ENCODE measurements around the gene ARFGAP3. TPM values are rescaled to one million over a fixed set of nuclear protein-coding genes. Genes with fewer than 3 reads are reported as not detected.

The ARFGAP3 gene, protein sequence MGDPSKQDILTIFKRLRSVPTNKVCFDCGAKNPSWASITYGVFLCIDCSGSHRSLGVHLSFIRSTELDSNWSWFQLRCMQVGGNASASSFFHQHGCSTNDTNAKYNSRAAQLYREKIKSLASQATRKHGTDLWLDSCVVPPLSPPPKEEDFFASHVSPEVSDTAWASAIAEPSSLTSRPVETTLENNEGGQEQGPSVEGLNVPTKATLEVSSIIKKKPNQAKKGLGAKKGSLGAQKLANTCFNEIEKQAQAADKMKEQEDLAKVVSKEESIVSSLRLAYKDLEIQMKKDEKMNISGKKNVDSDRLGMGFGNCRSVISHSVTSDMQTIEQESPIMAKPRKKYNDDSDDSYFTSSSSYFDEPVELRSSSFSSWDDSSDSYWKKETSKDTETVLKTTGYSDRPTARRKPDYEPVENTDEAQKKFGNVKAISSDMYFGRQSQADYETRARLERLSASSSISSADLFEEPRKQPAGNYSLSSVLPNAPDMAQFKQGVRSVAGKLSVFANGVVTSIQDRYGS
- total RNA-seq (2014; rRNA removed; shearing (Covaris generic)): 27.7 and 33.0 TPM in 2 replicates

DNA sequence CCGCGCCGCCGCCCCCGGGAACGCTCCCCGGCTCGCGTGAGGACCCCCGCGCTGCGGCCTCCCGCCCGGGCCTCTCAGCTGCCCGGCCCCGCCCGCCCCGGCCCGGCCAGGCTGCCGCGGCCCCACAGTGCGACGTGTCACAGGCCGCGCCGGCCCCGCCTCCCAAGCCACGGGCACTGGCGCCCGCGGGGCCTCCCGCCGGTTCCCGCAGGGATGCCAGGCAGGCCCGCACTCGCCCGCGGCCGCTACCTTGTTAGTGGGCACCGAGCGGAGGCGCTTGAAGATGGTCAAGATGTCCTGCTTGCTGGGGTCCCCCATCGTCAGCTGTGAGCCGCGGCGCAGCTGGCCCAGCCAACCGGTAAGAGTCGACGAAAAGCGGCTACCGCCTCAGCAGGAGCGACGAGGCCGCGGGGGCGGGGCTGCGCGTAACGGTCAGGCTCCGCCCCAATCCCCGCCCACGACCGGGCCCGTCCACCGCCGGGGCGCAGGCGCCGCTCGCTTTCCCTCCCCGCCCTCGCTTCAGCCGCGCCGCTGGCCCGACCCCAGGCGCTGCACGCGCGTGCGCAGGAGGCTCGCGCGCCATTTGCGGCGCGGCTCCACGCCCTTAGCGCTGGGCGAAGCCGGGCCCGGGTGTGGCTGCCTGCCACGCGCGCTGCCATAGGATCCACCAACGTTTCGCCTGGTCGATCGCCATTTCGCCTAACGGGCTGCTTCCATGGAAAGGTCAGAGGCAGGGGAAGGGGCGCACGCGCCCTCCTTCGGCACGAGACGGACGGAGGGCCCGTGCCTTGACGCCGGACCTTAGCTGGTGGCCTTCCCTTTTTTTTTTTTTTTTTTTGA lies at the start of gene ARFGAP3:
Gene ARFGAP3 (minus strand): TSS at position 409 of the 840 bp plus-strand sequence. CDS start 91 bp downstream, at position 318.
- DNase-seq (ENCODE audit: low spot score): peak; percentile 67

DNA sequence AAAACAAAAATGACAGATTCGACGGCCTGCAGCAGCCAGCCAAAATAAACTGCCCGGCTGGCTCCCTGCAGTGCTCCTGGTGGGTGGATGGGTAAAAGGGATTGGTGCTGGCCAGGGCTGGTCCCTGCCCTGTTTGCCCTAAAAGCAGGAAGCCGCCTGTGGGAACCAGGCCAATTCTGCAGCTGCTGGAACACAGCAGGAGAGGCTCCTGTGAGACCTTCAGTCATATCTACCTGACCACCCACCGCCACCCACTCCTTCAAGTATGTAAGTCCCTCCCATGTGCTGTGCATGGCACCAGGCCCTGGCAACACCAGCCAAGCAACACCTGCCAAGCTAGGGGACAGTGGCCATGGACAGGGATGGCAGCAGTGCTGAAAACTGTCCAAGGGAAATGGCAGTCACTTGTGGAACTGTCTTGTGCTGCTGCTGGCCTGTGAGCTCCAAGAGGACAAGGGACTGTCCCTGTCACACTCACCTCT lies 48.7 kb upstream of the ARFGAP3 start:
- no peak for DNase-seq (ENCODE audit: low spot score)

- DNase-seq (ENCODE audit: low spot score): no peak
Measured at GRCh38 chr22:42905217-42905616, 48.1 kb upstream of the ARFGAP3 start.

DNA sequence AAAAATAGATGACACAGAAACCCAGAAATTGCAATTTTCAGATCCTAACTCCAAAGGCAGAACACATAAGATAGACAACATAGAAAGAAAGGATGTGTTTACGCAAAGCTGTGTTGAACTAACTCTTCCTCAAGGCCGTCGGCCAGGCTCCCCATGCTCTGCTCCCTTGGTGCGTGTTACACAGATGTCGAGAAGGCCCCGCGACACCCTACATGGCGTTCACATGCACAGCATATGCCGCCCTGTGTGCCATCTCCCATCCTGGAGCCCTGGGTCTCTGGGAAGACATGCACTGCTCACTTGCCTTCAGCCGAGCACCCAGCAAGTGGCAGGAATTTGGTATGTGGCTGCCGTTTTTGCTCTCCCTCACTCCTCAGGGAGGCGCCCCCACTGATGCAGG lies 47.0 kb upstream of the ARFGAP3 start:
- DNase-seq (ENCODE audit: low spot score): no peak

- no peak for DNase-seq (ENCODE audit: low spot score)
Measured at GRCh38 chr22:42902875-42903510, 45.9 kb upstream of the ARFGAP3 start.

DNA sequence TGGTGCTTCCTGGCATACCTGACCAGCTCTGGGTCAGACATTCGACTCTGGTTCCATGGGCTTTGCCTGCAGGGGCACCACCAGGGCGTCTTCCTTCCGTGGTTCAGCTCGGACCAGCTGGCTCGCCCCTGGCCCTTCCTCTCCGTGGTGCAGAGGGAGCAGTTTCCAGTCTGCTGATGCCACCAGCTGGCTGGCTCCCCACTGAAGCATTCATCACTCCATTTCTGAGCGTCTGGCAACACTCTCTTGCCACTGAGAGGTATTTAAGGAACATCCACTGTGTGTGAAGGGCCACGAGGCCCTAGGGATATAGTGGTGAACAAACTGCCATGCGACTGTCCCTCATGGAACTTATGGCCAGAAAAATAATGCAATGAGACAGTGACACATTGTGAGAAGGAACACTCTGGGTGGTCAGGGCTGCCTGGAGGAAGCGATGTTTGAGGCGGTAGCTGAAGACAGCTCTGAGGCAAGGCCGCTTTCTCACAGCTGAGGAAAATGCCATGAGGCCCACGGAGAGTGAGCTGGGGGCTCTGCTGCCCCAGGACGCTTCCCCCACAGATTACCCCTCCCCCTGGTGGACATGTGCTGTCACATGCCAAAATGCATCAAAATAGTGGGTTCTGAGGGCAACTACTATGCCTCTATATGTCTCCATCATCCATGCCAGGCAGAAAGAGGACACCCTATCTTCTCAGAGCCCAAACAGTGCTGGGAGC lies 44.9 kb upstream of the ARFGAP3 start:
- no peak for DNase-seq (ENCODE audit: low spot score)

GRCh38 chr22:42897960-42898359 lies 40.9 kb upstream of the ARFGAP3 start:
- no peak for DNase-seq (ENCODE audit: low spot score)

GRCh38 chr22:42895541-42895981 lies 38.5 kb upstream of the ARFGAP3 start:
- DNase-seq (ENCODE audit: low spot score): no peak

- DNase-seq (ENCODE audit: low spot score): no peak
Measured at GRCh38 chr22:42895087-42895486, 38.0 kb upstream of the ARFGAP3 start.

GRCh38 chr22:42893371-42894150 lies 36.5 kb upstream of the ARFGAP3 start:
- DNase-seq (ENCODE audit: low spot score): no peak

DNA sequence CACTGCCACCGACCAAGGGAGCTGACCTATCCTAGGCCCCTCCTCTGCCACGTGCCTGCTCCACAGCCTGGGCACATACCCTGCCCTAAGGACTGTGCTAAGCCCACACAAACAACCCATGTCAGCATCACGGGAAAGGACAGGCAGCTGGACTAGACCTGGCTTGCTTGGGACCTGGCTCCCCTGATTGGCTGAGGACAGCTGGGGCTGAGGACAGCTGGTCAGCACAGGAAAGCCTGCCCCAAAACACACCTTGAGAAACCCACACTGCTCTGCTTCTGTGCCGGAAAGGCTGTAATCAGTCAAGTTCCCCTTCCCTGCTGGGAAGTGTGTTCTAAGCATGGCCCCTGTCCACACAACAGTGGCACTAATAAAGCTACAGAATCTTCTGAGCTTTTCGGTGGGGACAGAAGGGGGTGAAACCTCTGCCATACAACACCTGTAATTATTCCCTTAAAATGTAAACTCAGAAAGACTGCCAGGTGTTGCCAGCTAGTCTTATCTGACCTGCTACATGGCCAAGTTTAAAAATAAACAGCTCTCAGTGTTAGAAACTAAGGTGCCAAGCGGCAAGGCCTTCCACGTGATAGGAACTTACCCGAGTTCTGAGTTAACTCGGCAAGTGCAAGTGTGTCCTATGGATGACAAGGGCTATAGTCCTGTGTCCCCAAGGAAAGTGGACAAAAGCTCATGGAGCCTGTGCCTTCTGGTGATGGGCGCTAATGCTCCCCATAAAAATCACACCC lies 35.7 kb upstream of the ARFGAP3 start:
- no peak for DNase-seq (ENCODE audit: low spot score)

- DNase-seq (ENCODE audit: low spot score): no peak
Measured at GRCh38 chr22:42892156-42892555, 35.1 kb upstream of the ARFGAP3 start.

- no peak for DNase-seq (ENCODE audit: low spot score)
Measured at GRCh38 chr22:42891696-42892095, 34.6 kb upstream of the ARFGAP3 start.

GRCh38 chr22:42891008-42891407 lies 33.9 kb upstream of the ARFGAP3 start:
- DNase-seq (ENCODE audit: low spot score): no peak

DNA sequence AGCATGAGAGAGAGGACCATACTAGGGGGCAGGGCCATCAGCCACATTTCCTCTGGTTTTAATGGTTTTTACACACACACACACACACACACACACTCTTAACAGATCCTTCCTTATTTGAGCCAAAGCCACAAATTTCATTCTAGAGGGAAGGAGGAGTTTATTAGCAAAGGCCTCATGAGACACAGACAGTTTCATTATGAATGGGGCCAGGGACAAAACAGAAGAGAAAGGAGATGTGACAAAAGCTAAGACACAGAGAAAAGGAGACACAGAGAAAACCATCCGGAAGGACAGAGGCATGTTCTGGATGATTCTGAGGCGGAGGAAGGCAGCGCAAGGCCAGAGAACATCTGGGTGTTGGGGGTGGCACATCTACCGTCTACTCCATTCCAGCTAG lies 32.2 kb upstream of the ARFGAP3 start:
- DNase-seq (ENCODE audit: low spot score): no peak

DNA sequence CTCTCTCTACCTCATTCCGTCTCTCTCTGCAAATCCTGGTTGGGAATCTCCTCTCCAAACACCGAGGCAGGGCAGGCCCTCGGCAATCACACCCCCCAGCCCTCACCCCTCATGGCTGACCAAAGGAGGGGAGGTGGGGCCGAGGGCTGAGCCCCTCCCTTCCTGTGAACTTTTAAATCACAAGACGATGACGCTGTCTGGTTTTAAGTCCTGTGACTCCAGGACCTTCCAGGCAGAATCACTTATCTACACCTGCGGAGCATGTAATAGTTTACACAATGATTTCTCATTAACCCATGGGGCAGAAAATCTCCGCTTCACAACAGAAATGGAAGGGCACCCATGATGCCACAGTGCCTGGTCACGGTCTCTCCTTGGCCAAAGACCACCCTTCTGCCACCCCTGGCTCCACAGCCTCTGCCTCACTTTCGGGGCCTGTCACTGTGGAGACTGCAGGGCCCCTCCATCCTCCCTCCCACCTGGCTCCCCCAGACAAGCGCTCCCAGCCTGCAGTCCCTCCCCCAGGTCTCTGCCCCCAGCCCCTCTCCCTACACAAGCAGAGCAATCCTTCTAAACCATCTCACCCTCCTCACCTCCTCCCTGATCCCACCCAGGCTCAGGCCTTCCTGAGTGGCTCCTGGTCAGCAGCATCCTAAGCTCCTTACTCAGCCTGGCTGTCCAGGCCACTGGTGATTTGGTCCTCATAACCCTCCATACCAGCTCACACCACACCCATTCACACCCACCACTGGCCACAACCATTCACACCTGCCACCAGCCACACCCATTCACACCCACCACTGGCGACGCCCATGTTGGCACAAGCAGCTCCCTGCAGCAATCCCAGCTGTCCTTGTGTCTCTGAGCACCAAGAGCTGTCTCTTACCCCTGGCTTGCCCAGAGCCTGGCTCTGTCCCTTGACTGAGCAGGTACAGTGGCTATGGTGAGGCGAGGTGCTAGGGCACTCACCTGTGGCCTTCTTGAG lies 30.7 kb upstream of the ARFGAP3 start:
- no peak for DNase-seq (ENCODE audit: low spot score)

- DNase-seq (ENCODE audit: low spot score): no peak
Measured at GRCh38 chr22:42887120-42887519, 30.0 kb upstream of the ARFGAP3 start.

- no peak for DNase-seq (ENCODE audit: low spot score)
Measured at GRCh38 chr22:42885446-42885845, 28.4 kb upstream of the ARFGAP3 start.

Measured in A172 (cell line).